Uterus (tissue), 4 donors: ENCODE data around the gene ULK4. TPM values are rescaled to one million over a fixed set of nuclear protein-coding genes. Genes with fewer than 3 reads are reported as not detected.

ENCODE experiments used
- DNase-seq, 2 donors: peaks; one replicate each; pipeline ENCODE4 v3.0.0-alpha.2; 2019 to 2020
- H3K27ac ChIP-seq, 2 donors: fragments of 200-600 bp; sonication (generic); 1 replicate in 1 of 2; 2 replicates in 1 of 2; pipeline ENCODE4 v1.5.1; 2016 to 2018
- H3K27me3 ChIP-seq, 2 donors: fragments of 200-600 bp; sonication (generic); one replicate each; pipeline ENCODE4 v1.5.1; 2018 to 2019; ENCODE audit warnings: control low read depth in 1 of 2
- H3K36me3 ChIP-seq, 2 donors: fragments of 200-600 bp; sonication (generic); one replicate each; pipeline ENCODE4 v1.5.1; 2019; ENCODE audit warnings: control low read depth in 1 of 2
- H3K4me1 ChIP-seq, 2 donors: fragments of 200-600 bp; sonication (generic); one replicate each; pipeline ENCODE4 v1.5.1; 2018 to 2019; ENCODE audit warnings: control low read depth in 1 of 2
- H3K4me3 ChIP-seq, 2 donors: fragments of 200-600 bp; sonication (generic); 1 replicate in 1 of 2; 2 replicates in 1 of 2; pipeline ENCODE4 v1.5.1; 2018 to 2019; ENCODE audit warnings: mild to moderate bottlenecking in 1 of 2
- H3K9me3 ChIP-seq, 2 donors: fragments of 200-600 bp; sonication (generic); one replicate each; pipeline ENCODE4 v1.5.1; 2019; ENCODE audit warnings: control low read depth in 1 of 2
- POLR2A ChIP-seq, 2 donors: fragments of 450-650 bp; IDR thresholded peaks; one replicate each; pipeline ENCODE4 v1.6.1; 2016; ENCODE audit warnings: antibody characterized with exemption in 2 of 2, mild to moderate bottlenecking in 1 of 2, moderate library complexity in 1 of 2
- intact Hi-C: fragments of 100-400 bp; cut with DNase I; formaldehyde crosslinking; loops from one replicate; pipeline ENCODE4 v1.15.1; 2023; ENCODE audit warnings: low total_unique reads
- total RNA-seq, 4 donors: library from RNA; depleted of rRNA in 3 of 4; stranded (reverse); fragments of >200 nt in 3 of 4; gene quantifications; one replicate each; pipeline versions ENCODE4 v1.1.0 to v1.2.4, GENCODE V29; 2014 to 2023
- TF ChIP-seq, protein P1 (sequence below), 4 experiments: fragments of 200-600 bp in 2 of 4; fragments of 450-650 bp in 2 of 4; sonication (generic) in 2 of 4; IDR thresholded peaks; one replicate each; pipeline ENCODE4 v1.5.1; 2016 to 2019; ENCODE audit warnings: antibody characterized with exemption in 4 of 4, mild to moderate bottlenecking in 2 of 4, moderate library complexity in 1 of 4
- donor health status: DM: yes; HTN: yes; CAD: no.

The ULK4 gene
- total RNA-seq, 4 donors from 2014 or later, result 8.7 to 118 (median 26.1) TPM

DNA sequence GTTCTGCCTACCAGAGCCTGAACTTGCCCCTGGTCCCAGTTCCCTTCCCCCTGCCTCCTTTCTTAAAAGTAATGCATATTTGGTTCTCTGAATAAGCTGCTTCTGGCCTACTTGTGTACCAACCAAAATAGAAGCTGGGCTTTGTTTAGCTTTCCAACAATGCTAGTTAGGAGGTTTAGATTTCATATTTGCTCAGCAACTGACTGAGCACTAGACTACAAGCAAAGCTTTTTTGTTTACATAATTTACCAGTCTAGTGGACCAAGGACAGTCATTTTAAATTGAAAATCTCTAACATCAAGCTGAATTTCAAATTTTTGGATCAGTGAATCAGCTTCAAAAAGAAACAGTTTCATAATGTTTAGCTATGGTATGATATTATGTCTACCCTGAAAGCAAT is 331.2 kb downstream of the ULK4 start:
- Histone ChIP-seq H3K36me3 (no peaks in the 10 kb centered on the region), H3K9me3 (no peaks in the 10 kb centered on the region), H3K27ac (no peak overlapping the region), H3K4me3 (no peak overlapping the region), H3K4me1 (no peaks in the 10 kb centered on the region), H3K27me3 (no peaks in the 10 kb centered on the region)
- DNase-seq, result no peak
- TF ChIP-seq POLR2A (IDR thresholded peaks at IDR 0.05), result no peak
- TF ChIP-seq, protein P1, sequence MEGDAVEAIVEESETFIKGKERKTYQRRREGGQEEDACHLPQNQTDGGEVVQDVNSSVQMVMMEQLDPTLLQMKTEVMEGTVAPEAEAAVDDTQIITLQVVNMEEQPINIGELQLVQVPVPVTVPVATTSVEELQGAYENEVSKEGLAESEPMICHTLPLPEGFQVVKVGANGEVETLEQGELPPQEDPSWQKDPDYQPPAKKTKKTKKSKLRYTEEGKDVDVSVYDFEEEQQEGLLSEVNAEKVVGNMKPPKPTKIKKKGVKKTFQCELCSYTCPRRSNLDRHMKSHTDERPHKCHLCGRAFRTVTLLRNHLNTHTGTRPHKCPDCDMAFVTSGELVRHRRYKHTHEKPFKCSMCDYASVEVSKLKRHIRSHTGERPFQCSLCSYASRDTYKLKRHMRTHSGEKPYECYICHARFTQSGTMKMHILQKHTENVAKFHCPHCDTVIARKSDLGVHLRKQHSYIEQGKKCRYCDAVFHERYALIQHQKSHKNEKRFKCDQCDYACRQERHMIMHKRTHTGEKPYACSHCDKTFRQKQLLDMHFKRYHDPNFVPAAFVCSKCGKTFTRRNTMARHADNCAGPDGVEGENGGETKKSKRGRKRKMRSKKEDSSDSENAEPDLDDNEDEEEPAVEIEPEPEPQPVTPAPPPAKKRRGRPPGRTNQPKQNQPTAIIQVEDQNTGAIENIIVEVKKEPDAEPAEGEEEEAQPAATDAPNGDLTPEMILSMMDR (IDR thresholded peaks at IDR 0.05), result no peak
- intact Hi-C loops, result no loop called here

DNA sequence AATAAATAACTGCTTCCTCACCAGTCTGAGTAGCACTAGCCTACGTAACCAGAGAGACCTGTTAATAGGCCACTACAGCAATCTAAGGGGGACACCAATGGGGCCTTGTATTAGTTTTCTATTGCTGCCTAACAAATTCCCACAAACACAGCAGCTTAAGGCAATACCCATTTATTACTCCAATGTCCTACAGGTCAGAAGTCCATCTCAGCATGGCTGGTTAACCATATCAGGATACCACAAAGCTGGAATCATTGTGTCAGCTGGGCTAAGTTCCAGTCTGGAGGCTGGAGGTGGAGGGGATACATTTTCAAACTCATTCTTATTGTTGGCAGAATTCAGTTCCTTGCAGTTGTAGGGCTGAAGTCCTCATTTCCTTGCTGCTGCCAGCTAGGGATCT is 331.9 kb downstream of the ULK4 start:
- Histone ChIP-seq H3K36me3 (no peaks in the 10 kb centered on the region), H3K27ac (no peak overlapping the region), H3K9me3 (no peaks in the 10 kb centered on the region), H3K27me3 (no peaks in the 10 kb centered on the region), H3K4me3 (no peak overlapping the region), H3K4me1 (no peaks in the 10 kb centered on the region)
- TF ChIP-seq POLR2A (IDR thresholded peaks at IDR 0.05), result no peak
- TF ChIP-seq, protein P1 (IDR thresholded peaks at IDR 0.05), result no peak
- intact Hi-C loops, result no loop called here
- no peak for DNase-seq

DNA sequence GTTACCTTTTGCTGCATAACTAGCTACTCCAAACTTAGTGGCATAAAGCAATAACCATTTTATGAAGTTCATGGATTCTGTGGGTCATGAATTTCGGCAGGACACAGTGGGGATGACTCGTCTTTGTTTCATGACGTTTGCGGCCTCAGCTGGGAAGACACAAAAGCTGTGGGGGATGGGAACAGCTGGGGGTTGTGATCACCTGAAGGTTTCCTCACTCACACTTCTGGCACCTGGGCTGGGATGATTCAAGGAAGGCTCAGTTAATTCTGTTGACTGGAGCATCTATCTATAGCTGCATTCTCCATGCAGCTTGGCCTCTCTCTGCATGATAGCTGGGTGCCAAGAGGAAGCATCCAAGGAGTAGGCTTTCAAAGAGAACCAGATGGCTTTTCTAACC is 332.8 kb downstream of the ULK4 start:
- no peaks in the 10 kb centered on the region for H3K27me3 ChIP-seq
- intact Hi-C loops, result no loop called here
- no peaks in the 10 kb centered on the region for H3K36me3 ChIP-seq
- no peak overlapping the region for H3K27ac ChIP-seq
- no peak for DNase-seq
- no peak for TF ChIP-seq POLR2A (IDR thresholded peaks at IDR 0.05)
- TF ChIP-seq, protein P1 (IDR thresholded peaks at IDR 0.05), result no peak
- H3K4me1 ChIP-seq, result no peaks in the 10 kb centered on the region
- H3K4me3 ChIP-seq, result no peak overlapping the region
- no peaks in the 10 kb centered on the region for H3K9me3 ChIP-seq

DNA sequence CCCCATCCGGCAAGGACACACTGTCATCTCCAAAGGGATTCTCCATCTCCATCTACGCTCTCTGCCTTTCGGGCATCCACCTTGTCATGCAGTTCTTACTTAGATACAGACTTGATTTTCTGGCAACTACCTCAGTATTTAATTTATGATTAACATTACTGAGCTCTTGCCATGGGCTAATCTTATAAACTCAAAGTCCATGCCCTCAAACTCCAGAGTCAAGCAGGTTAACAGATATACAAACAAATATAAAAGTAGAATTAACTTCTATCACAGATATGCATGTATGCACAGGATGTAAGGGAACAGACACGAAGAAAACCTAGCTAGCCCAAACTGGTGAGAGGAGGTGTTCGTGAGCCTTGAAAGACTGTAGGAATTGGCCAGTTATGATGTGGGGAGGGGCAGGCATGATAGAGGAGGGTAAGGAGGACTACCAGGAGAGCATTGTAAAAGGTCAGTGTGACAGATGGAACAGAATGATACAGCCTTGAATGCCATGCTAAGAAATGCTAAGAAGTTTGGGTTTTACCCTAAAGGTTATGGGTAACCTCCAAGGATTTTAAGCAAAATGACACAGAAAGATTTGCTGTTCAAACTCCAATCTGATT is 334.3 kb downstream of the ULK4 start:
- DNase-seq, result no peak
- no peak for TF ChIP-seq POLR2A (IDR thresholded peaks at IDR 0.05)
- TF ChIP-seq, protein P1 (IDR thresholded peaks at IDR 0.05), result no peak
- no peaks in the 10 kb centered on the region for H3K4me1 ChIP-seq
- no peak overlapping the region for H3K27ac ChIP-seq
- H3K27me3 ChIP-seq, result no peaks in the 10 kb centered on the region
- no peaks in the 10 kb centered on the region for H3K36me3 ChIP-seq
- no peak overlapping the region for H3K4me3 ChIP-seq
- intact Hi-C loops, result no loop called here
- H3K9me3 ChIP-seq, result peaks cover 0 to 3% of the 10 kb centered on the region in 2 donors

DNA sequence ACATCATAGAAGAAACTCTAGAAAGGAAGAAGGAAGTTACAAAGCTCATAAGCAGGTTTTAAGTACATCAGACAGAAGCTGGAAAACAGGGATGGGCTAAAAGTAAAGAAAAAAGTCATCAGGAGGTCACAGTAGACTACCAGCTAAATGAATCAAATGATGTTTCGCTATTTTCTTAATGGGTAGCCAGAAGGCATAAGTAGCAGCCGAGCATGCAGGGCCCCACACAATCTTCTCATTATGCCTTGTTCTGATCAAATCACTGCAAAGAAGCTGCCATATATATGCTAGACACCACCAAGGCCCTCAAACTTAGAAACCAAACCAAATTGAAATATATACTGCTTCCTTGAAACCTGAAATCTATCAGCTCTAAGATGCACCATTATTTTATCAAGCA is 349.1 kb downstream of the ULK4 start:
- Histone ChIP-seq H3K27ac (no peak overlapping the region), H3K4me1 (no peaks in the 10 kb centered on the region), H3K4me3 (no peak overlapping the region), H3K27me3 (no peaks in the 10 kb centered on the region), H3K9me3 (no peaks in the 10 kb centered on the region), H3K36me3 (no peaks in the 10 kb centered on the region)
- no peak for DNase-seq
- intact Hi-C loops, result no loop called here
- TF ChIP-seq, protein P1 (IDR thresholded peaks at IDR 0.05), result no peak
- TF ChIP-seq POLR2A (IDR thresholded peaks at IDR 0.05), result no peak
